ENCODE data around the gene FAM161A. TPM values are rescaled to one million over a fixed set of nuclear protein-coding genes. Genes with fewer than 3 reads are reported as not detected.

Gene FAM161A
- total and polyA plus RNA-seq, 2 donors (not counting 1 experiment from before 2014, with no cell fraction given): 0.76 to 6.8 TPM

DNA sequence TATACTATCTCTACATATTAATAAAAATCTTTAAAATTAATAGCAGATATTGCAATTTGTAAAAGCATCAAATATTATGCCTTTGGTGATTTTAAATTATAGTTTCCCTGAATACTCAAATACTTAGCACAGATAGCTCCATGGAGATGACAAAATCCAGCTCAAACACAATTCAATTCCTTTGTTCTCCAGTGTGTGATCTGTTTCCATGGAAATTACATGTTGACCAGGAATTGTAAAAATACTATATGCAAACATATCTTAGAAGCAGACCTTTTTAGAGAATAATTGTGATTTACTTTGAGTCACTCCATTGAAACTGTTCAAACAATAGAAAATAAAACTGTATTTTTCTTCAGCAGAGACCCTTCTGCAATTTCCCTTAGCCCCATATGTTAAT lies 68.3 kb downstream of the FAM161A start:
- Mint-ChIP-seq H3K27ac (no peak overlapping the region), H3K27me3 (peaks cover 20% of the 10 kb centered on the region)
- POLR2A ChIA-PET: interaction anchor here (0.7 kb wide), 1 partner anchor 335 kb away, joined by 3 read pairs; no protein-coding TSS in a partner anchor

DNA sequence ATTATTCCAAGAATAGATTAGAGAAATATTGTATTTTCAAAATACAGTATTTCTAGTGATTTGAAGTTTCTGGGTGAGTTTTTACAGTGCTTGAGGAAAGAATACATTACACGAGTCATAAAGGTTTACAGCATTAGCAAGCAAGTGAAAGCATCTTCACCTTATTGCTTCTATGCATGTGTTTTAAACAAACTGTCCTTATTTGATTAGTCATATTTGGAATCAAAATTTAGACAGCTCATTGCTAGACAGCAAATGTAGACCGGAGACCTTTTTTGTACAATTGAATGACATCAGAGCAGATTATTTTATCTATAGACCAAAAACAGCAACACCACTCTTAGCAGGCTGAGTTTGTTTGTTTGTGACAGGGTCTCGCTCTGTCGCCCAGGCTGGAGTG lies 69.2 kb downstream of the FAM161A start:
- Mint-ChIP-seq H3K27me3 (peaks cover 23% of the 10 kb centered on the region), H3K27ac (no peak overlapping the region), H3K9me3 (ENCODE audit: insufficient read depth) (no peaks in the 10 kb centered on the region), H3K4me3 (no peak overlapping the region), H3K4me1 (no peaks in the 10 kb centered on the region)
- H3K4me3 ChIP-seq (ENCODE audit: control extremely low read depth in 1 of 5, extremely low read depth in 1 of 5, insufficient read depth in 1 of 5, low read depth in 2 of 5, low read length in 4 of 5): no peak overlapping the region
- H3K79me2 ChIP-seq (ENCODE audit: control insufficient read depth, insufficient read depth, low read length): no peaks in the 10 kb centered on the region
- intact Hi-C loops (cut with micrococcal nuclease): no loop called here
- peaks cover 0 to 4% (median 0%) of the 10 kb centered on the region in 4 experiments for H3K27me3 ChIP-seq (replicated peaks in 1 of 4; ENCODE audit: control extremely low read depth in 1 of 4, control insufficient read depth in 3 of 4, insufficient read depth in 4 of 4, low read length in 3 of 4)
- peaks cover 0 to 5% (median 5%) of the 10 kb centered on the region in 3 donors for H3K9me3 ChIP-seq (ENCODE audit: control extremely low read depth in 1 of 3, control insufficient read depth in 2 of 3, insufficient read depth in 1 of 3, low read length in 2 of 3)
- no peak overlapping the region for H3K27ac ChIP-seq (ENCODE audit: low read length in 2 of 2)
- ChIA-PET CTCF (no interaction called here), POLR2A (no interaction called here)
- H3K36me3 ChIP-seq (replicated peaks in 1 of 2; ENCODE audit: control extremely low read depth in 1 of 2, control insufficient read depth in 1 of 2, extremely low read depth in 1 of 2, insufficient read depth in 2 of 2, low read length in 1 of 2): no peaks in the 10 kb centered on the region
- H3K4me1 ChIP-seq (ENCODE audit: control insufficient read depth in 2 of 2, insufficient read depth in 2 of 2, low read length in 2 of 2): no peaks in the 10 kb centered on the region
- ATAC-seq (ENCODE audit: low read depth): no peak
- H2AFZ ChIP-seq (ENCODE audit: insufficient read depth, low read depth, low read length, poor library complexity, severe bottlenecking): no peak overlapping the region
- no peak overlapping the region for H3K9ac ChIP-seq (ENCODE audit: low read length)
- H4K20me1 ChIP-seq (ENCODE audit: control insufficient read depth, insufficient read depth, low read length, poor library complexity, severe bottlenecking): no peaks in the 10 kb centered on the region
- WGBS (ENCODE audit: insufficient coverage): 95% methylated on average over 2 of the region's 4 CpGs
- DNase-seq: no peak
- TF ChIP-seq, protein P1, sequence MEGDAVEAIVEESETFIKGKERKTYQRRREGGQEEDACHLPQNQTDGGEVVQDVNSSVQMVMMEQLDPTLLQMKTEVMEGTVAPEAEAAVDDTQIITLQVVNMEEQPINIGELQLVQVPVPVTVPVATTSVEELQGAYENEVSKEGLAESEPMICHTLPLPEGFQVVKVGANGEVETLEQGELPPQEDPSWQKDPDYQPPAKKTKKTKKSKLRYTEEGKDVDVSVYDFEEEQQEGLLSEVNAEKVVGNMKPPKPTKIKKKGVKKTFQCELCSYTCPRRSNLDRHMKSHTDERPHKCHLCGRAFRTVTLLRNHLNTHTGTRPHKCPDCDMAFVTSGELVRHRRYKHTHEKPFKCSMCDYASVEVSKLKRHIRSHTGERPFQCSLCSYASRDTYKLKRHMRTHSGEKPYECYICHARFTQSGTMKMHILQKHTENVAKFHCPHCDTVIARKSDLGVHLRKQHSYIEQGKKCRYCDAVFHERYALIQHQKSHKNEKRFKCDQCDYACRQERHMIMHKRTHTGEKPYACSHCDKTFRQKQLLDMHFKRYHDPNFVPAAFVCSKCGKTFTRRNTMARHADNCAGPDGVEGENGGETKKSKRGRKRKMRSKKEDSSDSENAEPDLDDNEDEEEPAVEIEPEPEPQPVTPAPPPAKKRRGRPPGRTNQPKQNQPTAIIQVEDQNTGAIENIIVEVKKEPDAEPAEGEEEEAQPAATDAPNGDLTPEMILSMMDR (IDR thresholded peaks at IDR 0.05): no peak
- no peak for TF ChIP-seq EZH2 (IDR thresholded peaks at IDR 0.05; ENCODE audit: borderline replicate concordance, insufficient read depth, low read depth, low read length, poor library complexity, severe bottlenecking)
- no peak overlapping the region for H3K4me2 ChIP-seq (replicated peaks; ENCODE audit: low read depth, low read length, poor library complexity, severe bottlenecking)

More for the DNA sequence above, 68.3 kb downstream of the FAM161A start:
- Histone ChIP-seq H3K9ac (ENCODE audit: low read length) (no peak overlapping the region), H3K36me3 (replicated peaks in 1 of 2; ENCODE audit: control extremely low read depth in 1 of 2, control insufficient read depth in 1 of 2, extremely low read depth in 1 of 2, insufficient read depth in 2 of 2, low read length in 1 of 2) (no peaks in the 10 kb centered on the region), H3K27ac (ENCODE audit: low read length in 2 of 2) (no peak overlapping the region), H2AFZ (ENCODE audit: insufficient read depth, low read depth, low read length, poor library complexity, severe bottlenecking) (no peak overlapping the region), H3K4me3 (ENCODE audit: control extremely low read depth in 1 of 5, extremely low read depth in 1 of 5, insufficient read depth in 1 of 5, low read depth in 2 of 5, low read length in 4 of 5) (no peak overlapping the region), H3K27me3 (replicated peaks in 1 of 4; ENCODE audit: control extremely low read depth in 1 of 4, control insufficient read depth in 3 of 4, insufficient read depth in 4 of 4, low read length in 3 of 4) (peaks cover 0 to 4% (median 0%) of the 10 kb centered on the region in 4 experiments), H3K4me1 (ENCODE audit: control insufficient read depth in 2 of 2, insufficient read depth in 2 of 2, low read length in 2 of 2) (no peaks in the 10 kb centered on the region), H4K20me1 (ENCODE audit: control insufficient read depth, insufficient read depth, low read length, poor library complexity, severe bottlenecking) (no peaks in the 10 kb centered on the region), H3K4me2 (replicated peaks; ENCODE audit: low read depth, low read length, poor library complexity, severe bottlenecking) (no peak overlapping the region), H3K9me3 (ENCODE audit: control extremely low read depth in 1 of 3, control insufficient read depth in 2 of 3, insufficient read depth in 1 of 3, low read length in 2 of 3) (peaks cover 0 to 5% (median 2%) of the 10 kb centered on the region in 3 donors), H3K79me2 (ENCODE audit: control insufficient read depth, insufficient read depth, low read length) (no peaks in the 10 kb centered on the region)
- DNase-seq (no peak), ATAC-seq (ENCODE audit: low read depth) (no peak)
- Mint-ChIP-seq H3K9me3 (ENCODE audit: insufficient read depth) (no peaks in the 10 kb centered on the region), H3K4me1 (no peaks in the 10 kb centered on the region), H3K4me3 (no peak overlapping the region)
- intact Hi-C loops (cut with micrococcal nuclease): no loop called here
- CTCF ChIA-PET: interaction anchor here (0.6 kb wide), 1 partner anchor 885 kb away, joined by 3 read pairs; no protein-coding TSS in a partner anchor
- no peak for TF ChIP-seq EZH2 (IDR thresholded peaks at IDR 0.05; ENCODE audit: borderline replicate concordance, insufficient read depth, low read depth, low read length, poor library complexity, severe bottlenecking)
- TF ChIP-seq, protein P1 (IDR thresholded peaks at IDR 0.05): no peak

Data from B cell (primary cell).